Smooth muscle cell (in vitro differentiated cells): ENCODE results near the gene CTSA. TPM values are rescaled to one million over a fixed set of nuclear protein-coding genes. Genes with fewer than 3 reads are reported as not detected.
A peak's percentile ranks its signal among the peaks of the same experiment; 100 is the strongest.

Experiments
- DNase-seq: peaks from one replicate; lab custom pipeline; 2025; ENCODE audit not compliant: unreplicated experiment; lab: John Stamatoyannopoulos, UW
- H2AFZ ChIP-seq: fragments of 200-600 bp; sonication (generic); 2 replicates; pipeline ENCODE4 v1.6.0; 2016; ENCODE audit warnings: antibody characterized with exemption, low read depth, mild to moderate bottlenecking
- H3F3A ChIP-seq: fragments of 200-600 bp; sonication (generic); 2 replicates; pipeline ENCODE4 v1.6.0; 2017; ENCODE audit warnings: antibody characterized with exemption, low read depth
- H3K27ac ChIP-seq: fragments of 200-600 bp; sonication (generic); 2 replicates; pipeline ENCODE4 v1.5.1; 2016; ENCODE audit warnings: low read depth, mild to moderate bottlenecking
- H3K27me3 ChIP-seq: fragments of 200-600 bp; sonication (generic); 2 replicates; pipeline ENCODE4 v1.6.1; 2016; ENCODE audit warnings: low read depth, mild to moderate bottlenecking
- H3K36me3 ChIP-seq: fragments of 200-600 bp; sonication (generic); 2 replicates; pipeline ENCODE4 v1.5.1; 2016; ENCODE audit warnings: low read depth
- H3K4me1 ChIP-seq: fragments of 200-600 bp; sonication (generic); 2 replicates; pipeline ENCODE4 v1.5.1; 2016; ENCODE audit warnings: low read depth
- H3K4me2 ChIP-seq: fragments of 200-600 bp; sonication (generic); 2 replicates; pipeline ENCODE4 v1.6.0; 2016; ENCODE audit warnings: mild to moderate bottlenecking
- H3K4me3 ChIP-seq: fragments of 200-600 bp; sonication (generic); 2 replicates; pipeline ENCODE4 v1.5.1; 2016; ENCODE audit warnings: mild to moderate bottlenecking
- H3K79me2 ChIP-seq: fragments of 200-600 bp; sonication (generic); 2 replicates; pipeline ENCODE4 v1.6.0; 2016; ENCODE audit warnings: low read depth, mild to moderate bottlenecking
- H3K9ac ChIP-seq: fragments of 200-600 bp; sonication (generic); 2 replicates; pipeline ENCODE4 v1.6.0; 2016; ENCODE audit warnings: low read depth
- H3K9me3 ChIP-seq: fragments of 200-600 bp; sonication (generic); replicated peaks from 2 replicates; pipeline ENCODE4 v1.5.1; 2016; ENCODE audit warnings: low read depth
- H4K20me1 ChIP-seq: fragments of 200-600 bp; sonication (generic); 2 replicates; pipeline ENCODE4 v1.6.0; 2016; ENCODE audit warnings: low read depth
- CTCF ChIP-seq: fragments of 200-600 bp; sonication (generic); IDR thresholded peaks from 2 replicates; pipeline ENCODE4 v1.5.1; 2017; ENCODE audit warnings: borderline replicate concordance, mild to moderate bottlenecking, antibody characterized with exemption; ENCODE audit not compliant: insufficient read depth, poor library complexity, severe bottlenecking
- WGBS: methylation state at CpG from one replicate; pipeline ENCODE4 v1.1.7; 2016; ENCODE audit warnings: low lambda C conversion rate; 5-methylcytosine and 5-hydroxymethylcytosine counted together
- polyA plus RNA-seq: library from polyadenylated mRNA; unstranded; fragments of >200 nt; fragmentation: Nextera tagmentation; extraction: Ambion mirVana; gene quantifications from 2 replicates; pipeline ENCODE4 v1.2.1, GENCODE V29; 2016
- total RNA-seq: library from RNA; depleted of rRNA; stranded (reverse); fragments of >200 nt; gene quantifications from 2 replicates; pipeline ENCODE4 v1.2.3, GENCODE V29; 2014

Gene CTSA
- total and polyA plus RNA-seq, 2 experiments from 2014 or later: 74.8 to 132 TPM

- H3F3A ChIP-seq: peaks cover 4% of the 10 kb centered on the region
- H3K27me3 ChIP-seq: no peaks in the 10 kb centered on the region
- no peak overlapping the region for H2AFZ ChIP-seq
- H3K4me2 ChIP-seq: no peak overlapping the region
- H3K27ac ChIP-seq: no peak overlapping the region
- H4K20me1 ChIP-seq: no peaks in the 10 kb centered on the region
- no peak overlapping the region for H3K4me3 ChIP-seq
- no peak for DNase-seq
- H3K4me1 ChIP-seq: no peaks in the 10 kb centered on the region
- peaks cover 4% of the 10 kb centered on the region for H3K36me3 ChIP-seq
- WGBS: 92% methylated on average over 13 of the region's 13 CpGs
- H3K9me3 ChIP-seq: no peaks in the 10 kb centered on the region
- no peak for TF ChIP-seq CTCF
- H3K79me2 ChIP-seq: peaks cover 16% of the 10 kb centered on the region
- no peak overlapping the region for H3K9ac ChIP-seq
Observed at GRCh38 chr20:45878076-45878761, 12.9 kb upstream of the CTSA start.

- Histone ChIP-seq H3K4me2 (peak within 1 kb of the TSS; percentile 83), H3K9me3 (no peaks in the 10 kb centered on the region), H2AFZ (peak within 1 kb of the TSS; percentile 20), H3K36me3 (peaks cover 4% of the 10 kb centered on the region), H4K20me1 (peaks cover 7% of the 10 kb centered on the region), H3K4me3 (peak within 1 kb of the TSS; percentile 63), H3K27me3 (no peaks in the 10 kb centered on the region), H3K9ac (peak within 1 kb of the TSS; percentile 81), H3K27ac (peak within 1 kb of the TSS; percentile 21), H3F3A (peaks cover 4% of the 10 kb centered on the region), H3K79me2 (peaks cover 16% of the 10 kb centered on the region), H3K4me1 (peaks cover 4% of the 10 kb centered on the region)
- no peak for TF ChIP-seq CTCF
- WGBS: 4% methylated on average over 23 of the region's 23 CpGs
- peak; percentile 92 for DNase-seq
Observed at GRCh38 chr20:45880988-45881788, 9.9 kb upstream of the CTSA start, which contains the start of gene ZSWIM1. Gene ZSWIM1, plus strand, starts transcription at chr20:45881227. Its CDS starts 1,366 bp downstream, at chr20:45882593.

GRCh38 chr20:45882469-45883099 lies 8.6 kb upstream of the CTSA start:
- Histone ChIP-seq H3K9me3 (no peaks in the 10 kb centered on the region), H3K4me3 (no peak overlapping the region), H3K4me2 (no peak overlapping the region), H3K36me3 (no peaks in the 10 kb centered on the region), H3F3A (peaks cover 4% of the 10 kb centered on the region), H3K27me3 (no peaks in the 10 kb centered on the region), H3K79me2 (peaks cover 16% of the 10 kb centered on the region), H3K9ac (no peak overlapping the region), H3K27ac (no peak overlapping the region), H3K4me1 (peaks cover 4% of the 10 kb centered on the region), H2AFZ (no peak overlapping the region), H4K20me1 (peaks cover 7% of the 10 kb centered on the region)
- TF ChIP-seq CTCF: no peak
- no peak for DNase-seq
- WGBS: 92% methylated on average over 4 of the region's 4 CpGs
